ENCODE measurements around the gene SYNM.
"Not testable (repeated sequence)": the region's sequence is repeated elsewhere in the genome, so short reads cannot be mapped to it uniquely, and the experiment has no call there.

SYNM gene

DNA sequence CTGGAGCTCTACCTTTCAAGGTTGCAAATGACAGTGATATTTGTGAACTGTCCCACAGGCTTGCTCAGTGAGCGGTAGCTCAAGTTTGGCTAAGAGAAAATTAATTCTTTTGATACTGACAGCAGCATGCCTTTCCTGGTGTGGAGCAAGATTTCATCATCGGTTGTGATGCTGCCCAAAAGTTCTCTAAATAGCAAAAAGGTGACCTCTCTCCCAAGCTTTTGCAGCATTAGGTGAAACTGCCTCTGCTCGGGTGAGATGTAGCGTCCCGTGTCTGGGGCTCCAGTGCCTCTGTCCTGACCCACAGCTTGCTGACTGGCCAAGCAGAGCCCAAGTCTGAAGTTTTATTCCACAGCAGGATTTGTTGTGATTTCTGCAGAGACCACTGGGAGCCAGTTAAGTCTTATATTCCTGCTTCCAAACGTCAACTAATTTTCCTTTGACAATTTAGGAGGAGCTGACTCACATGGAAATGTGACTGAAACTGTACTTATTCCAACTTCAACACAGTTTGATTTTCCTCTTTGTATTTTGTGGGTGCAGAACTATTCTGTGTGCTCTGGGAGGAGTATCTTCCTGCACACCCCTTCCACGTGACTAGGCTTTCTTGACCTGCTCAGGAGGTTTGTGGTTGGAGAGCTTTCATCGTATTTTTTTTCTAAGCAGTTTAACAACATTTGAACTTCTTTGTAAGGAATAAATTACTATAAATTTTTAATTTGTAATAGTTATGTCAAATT lies 5.9 kb downstream of the SYNM start:
- Histone ChIP-seq H3K4me1 (ENCODE audit: control insufficient read depth, insufficient read depth, low read length) (no peaks in the 10 kb centered on the region), H3K4me3 (ENCODE audit: low read depth, low read length) (no peak overlapping the region), H3K27ac (ENCODE audit: low read depth, low read length) (no peak overlapping the region), H3K27me3 (ENCODE audit: control insufficient read depth, insufficient read depth, low read length) (peaks cover 28% of the 10 kb centered on the region), H3K36me3 (ENCODE audit: control insufficient read depth, insufficient read depth, low read length) (no peaks in the 10 kb centered on the region; the same call in 1 of the 2 replicates), H3K9me3 (ENCODE audit: control insufficient read depth, insufficient read depth, low read depth, low read length) (no peaks in the 10 kb centered on the region), H3K9ac (ENCODE audit: low read length) (no peak overlapping the region)

DNA sequence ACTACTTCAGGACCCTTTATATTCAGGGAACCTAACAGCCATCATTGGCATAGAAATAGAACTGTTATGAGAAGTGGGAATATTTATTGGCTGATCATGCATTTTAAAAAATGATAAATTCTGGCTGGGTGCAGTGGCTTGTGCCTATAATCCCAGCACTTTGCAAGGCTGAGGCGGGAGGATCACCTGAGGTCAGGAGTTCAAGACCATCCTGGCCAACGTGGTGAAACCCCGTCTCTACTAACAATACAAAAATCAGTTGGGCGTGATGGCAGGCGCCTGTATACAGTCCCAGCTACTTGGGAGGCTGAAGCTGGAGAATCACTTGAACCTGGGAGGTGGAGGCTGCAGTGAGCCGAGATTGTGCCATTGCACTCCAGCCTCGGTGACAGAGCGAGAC lies 6.8 kb downstream of the SYNM start:
- not testable (repeated sequence) for H3K4me1 ChIP-seq (ENCODE audit: control insufficient read depth, insufficient read depth, low read length); H3K9ac ChIP-seq (ENCODE audit: low read length); H3K36me3 ChIP-seq (ENCODE audit: control insufficient read depth, insufficient read depth, low read length); H3K27ac ChIP-seq (ENCODE audit: low read depth, low read length); H3K4me3 ChIP-seq (ENCODE audit: low read depth, low read length); H3K9me3 ChIP-seq (ENCODE audit: control insufficient read depth, insufficient read depth, low read depth, low read length)
- peaks cover 19% of the 10 kb centered on the region for H3K27me3 ChIP-seq (ENCODE audit: control insufficient read depth, insufficient read depth, low read length)

DNA sequence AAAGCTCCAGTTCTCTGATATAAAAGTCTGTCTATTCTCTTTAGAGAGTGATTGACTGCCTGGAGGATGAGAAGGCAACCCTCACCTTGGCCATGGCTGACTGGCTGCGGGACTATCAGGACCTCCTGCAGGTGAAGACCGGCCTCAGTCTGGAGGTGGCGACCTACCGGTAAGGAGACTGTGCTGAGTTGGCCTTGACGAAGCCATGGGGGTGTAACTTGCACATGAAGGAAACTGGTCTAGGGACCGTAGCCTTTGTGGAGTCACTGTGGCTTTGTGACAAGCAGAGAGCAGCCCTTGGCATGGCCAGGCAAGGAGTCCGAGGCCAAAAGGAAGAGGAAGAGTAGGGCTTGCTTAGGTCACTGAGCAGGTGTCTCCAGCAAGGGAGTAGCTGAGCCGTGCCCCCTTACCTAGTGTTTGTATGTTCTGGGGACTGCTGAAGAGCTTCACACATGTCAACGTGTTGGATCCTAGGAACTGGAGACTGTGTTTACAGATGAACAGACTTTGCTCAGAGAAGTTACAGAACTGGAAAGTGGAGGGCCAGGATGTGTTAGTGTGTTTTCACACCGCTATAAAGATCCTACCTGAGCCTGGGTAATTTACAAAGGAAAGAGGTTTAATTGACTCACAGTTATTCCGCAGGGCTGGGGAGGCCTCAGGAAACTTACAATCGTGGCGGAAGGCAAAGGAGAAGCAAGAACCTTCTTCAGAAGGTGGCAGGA lies 8.8 kb downstream of the SYNM start:
- Histone ChIP-seq H3K27me3 (ENCODE audit: control insufficient read depth, insufficient read depth, low read length) (peaks cover 8% of the 10 kb centered on the region; the same call in 1 of the 2 replicates), H3K4me1 (ENCODE audit: control insufficient read depth, insufficient read depth, low read length) (no peaks in the 10 kb centered on the region), H3K4me3 (ENCODE audit: low read depth, low read length) (no peak overlapping the region), H3K9ac (ENCODE audit: low read length) (no peak overlapping the region), H3K36me3 (ENCODE audit: control insufficient read depth, insufficient read depth, low read length) (no peaks in the 10 kb centered on the region; the same call in 1 of the 2 replicates), H3K9me3 (ENCODE audit: control insufficient read depth, insufficient read depth, low read depth, low read length) (no peaks in the 10 kb centered on the region), H3K27ac (ENCODE audit: low read depth, low read length) (no peak overlapping the region)

DNA sequence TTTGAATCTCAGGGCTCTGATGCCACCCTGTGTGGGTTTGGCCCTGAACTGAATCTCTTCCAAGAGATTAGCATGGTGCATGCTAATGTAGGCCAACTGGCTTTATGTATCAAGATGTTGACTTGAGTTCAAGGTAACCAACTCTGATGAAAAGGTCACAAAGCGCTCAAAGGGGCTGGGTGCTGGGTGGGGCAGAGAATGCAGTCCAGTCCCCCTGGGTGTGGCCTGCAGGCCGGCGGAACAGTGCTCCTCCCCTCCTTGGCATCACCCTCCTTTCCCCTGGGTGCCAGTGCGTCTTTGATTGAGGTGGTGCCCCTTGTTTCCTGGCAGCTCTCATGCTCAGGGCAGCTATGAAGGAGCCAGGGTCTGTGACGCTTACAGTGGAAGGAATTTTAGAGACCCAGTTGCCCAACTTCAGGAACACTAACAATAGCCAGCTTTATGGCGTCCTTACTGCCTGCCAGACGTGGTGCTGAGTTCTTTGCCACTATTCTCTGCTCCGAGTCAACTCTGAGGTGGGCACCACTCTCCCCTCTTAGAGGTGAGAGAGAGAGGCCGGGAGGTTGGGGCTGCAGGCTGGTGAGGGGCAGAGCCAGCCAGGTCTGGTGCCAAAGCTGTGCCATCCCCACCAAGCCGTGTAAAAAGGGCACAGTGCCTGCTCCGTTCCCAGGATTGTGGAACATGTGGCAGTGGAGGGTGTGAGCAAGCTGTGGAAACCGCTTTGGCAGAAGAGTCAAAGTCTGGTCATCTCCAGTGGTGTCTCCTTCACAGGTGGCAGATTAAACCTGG lies 9.8 kb downstream of the SYNM start:
- Histone ChIP-seq H3K4me3 (ENCODE audit: low read depth, low read length) (no peak overlapping the region), H3K9ac (ENCODE audit: low read length) (no peak overlapping the region), H3K27me3 (ENCODE audit: control insufficient read depth, insufficient read depth, low read length) (no peaks in the 10 kb centered on the region), H3K9me3 (ENCODE audit: control insufficient read depth, insufficient read depth, low read depth, low read length) (no peaks in the 10 kb centered on the region), H3K27ac (ENCODE audit: low read depth, low read length) (no peak overlapping the region), H3K4me1 (ENCODE audit: control insufficient read depth, insufficient read depth, low read length) (no peaks in the 10 kb centered on the region), H3K36me3 (ENCODE audit: control insufficient read depth, insufficient read depth, low read length) (no peaks in the 10 kb centered on the region; the same call in 1 of the 2 replicates)

DNA sequence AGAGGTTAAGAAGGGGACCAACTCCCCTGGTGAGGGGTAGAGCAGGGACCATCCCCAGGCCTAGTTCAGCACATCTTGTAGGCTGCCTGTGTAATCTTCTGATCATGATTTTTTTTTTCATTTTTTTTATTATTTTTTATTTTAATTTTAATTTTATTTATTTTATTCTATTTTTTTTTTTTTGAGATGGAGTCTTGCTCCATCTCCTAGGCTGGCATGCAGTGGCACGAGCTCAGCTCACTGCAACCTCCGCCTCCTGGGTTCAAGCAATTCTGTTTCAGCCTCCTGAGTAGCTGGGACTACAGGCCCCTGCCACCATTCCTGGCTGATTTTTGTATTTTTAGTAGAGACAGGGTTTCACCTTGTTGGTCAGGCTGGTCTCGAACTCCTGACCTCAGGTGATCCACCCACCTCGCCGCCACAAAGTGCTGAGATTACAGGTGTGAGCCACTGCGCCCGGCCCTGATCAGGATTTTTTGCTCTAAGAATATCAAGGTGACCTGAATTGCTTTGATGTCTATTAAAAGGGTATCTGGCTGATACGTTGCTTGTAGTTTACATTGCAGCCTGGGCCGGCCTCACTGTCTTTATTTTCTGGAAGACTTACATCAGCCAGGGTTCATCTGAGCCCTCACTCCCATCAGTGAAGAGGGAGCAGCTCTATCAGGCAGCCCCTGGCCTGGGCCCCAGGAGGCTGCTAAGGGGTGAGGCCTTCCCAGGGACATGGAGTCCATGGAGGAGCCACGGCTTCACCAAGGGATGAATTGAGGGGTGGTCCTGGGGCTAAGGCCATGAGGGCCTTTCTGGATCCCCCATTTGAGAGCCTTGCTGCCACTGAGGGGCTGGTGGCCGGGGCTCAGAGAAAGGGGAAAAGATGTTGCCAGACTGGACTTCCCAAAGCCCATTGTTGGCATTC lies 10.7 kb downstream of the SYNM start:
- Histone ChIP-seq H3K4me1 (ENCODE audit: control insufficient read depth, insufficient read depth, low read length) (peaks cover 3% of the 10 kb centered on the region; the same call in 1 of the 2 replicates), H3K27ac (ENCODE audit: low read depth, low read length) (no peak overlapping the region), H3K36me3 (ENCODE audit: control insufficient read depth, insufficient read depth, low read length) (no peaks in the 10 kb centered on the region; the same call in 1 of the 2 replicates), H3K27me3 (ENCODE audit: control insufficient read depth, insufficient read depth, low read length) (no peaks in the 10 kb centered on the region), H3K4me3 (ENCODE audit: low read depth, low read length) (no peak overlapping the region), H3K9ac (ENCODE audit: low read length) (no peak overlapping the region), H3K9me3 (ENCODE audit: control insufficient read depth, insufficient read depth, low read depth, low read length) (no peaks in the 10 kb centered on the region)

DNA sequence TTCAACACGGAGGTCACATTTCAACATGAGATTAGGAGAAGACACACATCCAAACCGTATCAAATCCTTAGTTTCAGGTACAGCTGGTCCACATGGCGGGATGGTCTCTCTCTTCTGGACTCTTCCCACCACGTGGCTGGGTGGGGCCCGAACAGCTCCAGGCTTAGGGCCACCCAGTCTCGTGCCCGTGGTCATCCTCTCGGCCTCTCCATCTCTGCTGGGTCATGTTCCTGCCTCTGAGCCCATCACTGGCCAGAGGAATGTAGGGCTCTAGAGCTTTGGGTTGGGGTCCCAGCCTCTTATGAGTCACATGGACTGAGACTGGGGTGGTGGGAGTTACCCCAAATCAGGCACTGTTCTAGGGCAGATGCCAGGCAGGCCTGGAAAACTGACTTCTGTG lies 12.2 kb downstream of the SYNM start:
- Histone ChIP-seq H3K27ac (ENCODE audit: low read depth, low read length) (no peak overlapping the region), H3K4me1 (ENCODE audit: control insufficient read depth, insufficient read depth, low read length) (peaks cover 6% of the 10 kb centered on the region; the same call in 1 of the 2 replicates), H3K4me3 (ENCODE audit: low read depth, low read length) (no peak overlapping the region), H3K27me3 (ENCODE audit: control insufficient read depth, insufficient read depth, low read length) (no peaks in the 10 kb centered on the region), H3K36me3 (ENCODE audit: control insufficient read depth, insufficient read depth, low read length) (no peaks in the 10 kb centered on the region; the same call in 1 of the 2 replicates), H3K9me3 (ENCODE audit: control insufficient read depth, insufficient read depth, low read depth, low read length) (no peaks in the 10 kb centered on the region), H3K9ac (ENCODE audit: low read length) (no peak overlapping the region)

DNA sequence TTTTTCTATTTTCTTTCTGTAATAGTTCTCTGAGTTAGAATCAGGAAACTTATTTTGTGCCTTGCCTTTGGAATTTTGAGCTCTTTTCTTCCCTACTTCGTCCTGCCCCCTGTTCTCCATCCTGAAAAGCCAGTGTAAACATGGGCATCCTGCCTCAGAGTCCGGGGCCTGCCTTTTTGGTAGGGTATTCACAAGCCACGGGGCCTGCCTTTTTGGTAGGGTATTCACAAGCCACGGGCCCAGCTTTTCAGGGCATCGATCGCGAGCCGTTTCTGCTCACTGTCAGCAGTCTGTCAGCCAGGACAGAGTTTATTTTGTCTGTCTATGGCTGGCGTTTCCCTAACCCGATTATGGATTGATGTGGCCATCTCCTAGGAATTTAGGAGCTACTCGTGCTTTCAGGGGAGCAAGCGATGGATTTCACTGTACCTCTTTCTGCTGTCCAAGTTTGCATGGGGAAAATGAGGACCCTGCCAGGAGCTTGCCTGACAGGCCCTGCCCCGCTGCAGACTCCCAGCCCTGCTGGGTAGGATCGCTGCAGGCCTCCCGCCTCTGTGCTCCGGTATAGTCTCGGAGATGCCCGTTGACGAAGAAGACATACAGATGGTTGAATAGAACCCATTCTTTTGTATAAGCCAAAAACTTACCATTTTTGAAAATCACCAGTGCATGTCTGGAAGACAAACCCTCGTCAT lies 12.8 kb downstream of the SYNM start:
- Histone ChIP-seq H3K36me3 (ENCODE audit: control insufficient read depth, insufficient read depth, low read length) (no peaks in the 10 kb centered on the region; the same call in 1 of the 2 replicates), H3K9me3 (ENCODE audit: control insufficient read depth, insufficient read depth, low read depth, low read length) (no peaks in the 10 kb centered on the region), H3K4me1 (ENCODE audit: control insufficient read depth, insufficient read depth, low read length) (peaks cover 6% of the 10 kb centered on the region; the same call in 1 of the 2 replicates), H3K27ac (ENCODE audit: low read depth, low read length) (no peak overlapping the region), H3K4me3 (ENCODE audit: low read depth, low read length) (no peak overlapping the region), H3K27me3 (ENCODE audit: control insufficient read depth, insufficient read depth, low read length) (no peaks in the 10 kb centered on the region), H3K9ac (ENCODE audit: low read length) (no peak overlapping the region)

DNA sequence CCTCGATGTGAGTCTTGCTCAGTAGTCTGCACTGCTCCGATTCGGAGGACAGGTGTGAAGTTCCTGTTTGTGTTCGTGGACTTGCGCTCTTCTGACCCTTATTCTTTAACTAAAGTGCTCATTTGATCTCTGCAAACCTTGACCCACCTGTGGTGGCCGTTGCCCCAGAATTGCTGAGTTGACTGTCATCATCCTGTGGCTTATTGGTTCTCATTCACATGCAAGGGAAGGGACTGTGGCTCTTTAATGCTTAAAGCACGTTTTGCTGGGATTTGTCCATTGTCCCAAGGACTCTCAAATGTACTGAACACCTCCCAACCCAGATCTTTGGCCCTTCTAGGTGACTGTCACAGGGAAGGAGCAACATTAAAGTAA lies 13.4 kb downstream of the SYNM start:
- H3K36me3 ChIP-seq (ENCODE audit: control insufficient read depth, insufficient read depth, low read length) = no peaks in the 10 kb centered on the region; the same call in 1 of the 2 replicates
- H3K9me3 ChIP-seq (ENCODE audit: control insufficient read depth, insufficient read depth, low read depth, low read length) = no peaks in the 10 kb centered on the region
- no peak overlapping the region for H3K9ac ChIP-seq (ENCODE audit: low read length)
- peaks cover 11% of the 10 kb centered on the region for H3K4me1 ChIP-seq (ENCODE audit: control insufficient read depth, insufficient read depth, low read length)
- no peak overlapping the region for H3K4me3 ChIP-seq (ENCODE audit: low read depth, low read length)
- H3K27me3 ChIP-seq (ENCODE audit: control insufficient read depth, insufficient read depth, low read length) = no peaks in the 10 kb centered on the region
- no peak overlapping the region for H3K27ac ChIP-seq (ENCODE audit: low read depth, low read length)

DNA sequence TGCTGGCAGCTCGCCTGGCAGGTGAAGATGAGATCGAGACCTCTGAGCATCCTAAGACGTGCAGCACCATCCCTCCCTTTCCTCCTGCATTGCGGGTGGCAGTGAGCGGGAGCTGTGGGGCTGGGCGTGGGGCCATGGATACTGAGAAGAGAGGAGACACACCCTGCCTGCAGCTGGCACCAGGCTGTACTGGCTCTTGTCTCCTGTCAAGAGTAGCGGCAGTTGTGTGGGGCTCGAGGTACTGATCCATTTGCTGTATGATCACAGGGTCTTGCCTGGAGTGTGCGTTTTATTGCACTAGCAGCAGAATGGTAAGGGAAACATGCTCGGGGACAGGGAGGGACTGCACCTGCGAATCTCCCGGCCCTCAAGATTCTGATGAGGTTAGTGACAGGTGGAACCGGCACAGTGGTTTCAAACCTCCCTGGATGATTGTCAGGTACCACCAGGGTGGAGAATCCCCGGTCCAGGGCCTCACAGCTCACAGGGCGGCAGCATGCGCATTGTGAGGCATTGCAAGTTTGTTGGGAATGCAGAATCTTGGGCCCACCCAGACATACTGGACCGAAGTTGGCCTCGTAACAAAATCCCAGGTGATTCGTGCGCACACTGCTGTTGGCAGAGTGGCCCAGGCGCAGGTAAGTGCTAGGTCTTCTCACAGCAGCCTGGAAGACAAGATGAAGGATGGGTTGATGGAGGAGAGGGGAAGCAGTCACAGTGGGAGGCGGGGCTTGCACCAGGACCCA lies 14.1 kb downstream of the SYNM start:
- Histone ChIP-seq H3K27ac (ENCODE audit: low read depth, low read length) (no peak overlapping the region), H3K9me3 (ENCODE audit: control insufficient read depth, insufficient read depth, low read depth, low read length) (no peaks in the 10 kb centered on the region), H3K9ac (ENCODE audit: low read length) (no peak overlapping the region), H3K27me3 (ENCODE audit: control insufficient read depth, insufficient read depth, low read length) (no peaks in the 10 kb centered on the region), H3K4me1 (ENCODE audit: control insufficient read depth, insufficient read depth, low read length) (peaks cover 18% of the 10 kb centered on the region), H3K4me3 (ENCODE audit: low read depth, low read length) (no peak overlapping the region), H3K36me3 (ENCODE audit: control insufficient read depth, insufficient read depth, low read length) (no peaks in the 10 kb centered on the region)
